ENCODE results near the gene NANOS3. TPM values are rescaled to one million over a fixed set of nuclear protein-coding genes. Genes with fewer than 3 reads are reported as not detected.

NANOS3 gene
- total RNA-seq, 1 experiment from 2014 or later = 1.2 TPM

DNA sequence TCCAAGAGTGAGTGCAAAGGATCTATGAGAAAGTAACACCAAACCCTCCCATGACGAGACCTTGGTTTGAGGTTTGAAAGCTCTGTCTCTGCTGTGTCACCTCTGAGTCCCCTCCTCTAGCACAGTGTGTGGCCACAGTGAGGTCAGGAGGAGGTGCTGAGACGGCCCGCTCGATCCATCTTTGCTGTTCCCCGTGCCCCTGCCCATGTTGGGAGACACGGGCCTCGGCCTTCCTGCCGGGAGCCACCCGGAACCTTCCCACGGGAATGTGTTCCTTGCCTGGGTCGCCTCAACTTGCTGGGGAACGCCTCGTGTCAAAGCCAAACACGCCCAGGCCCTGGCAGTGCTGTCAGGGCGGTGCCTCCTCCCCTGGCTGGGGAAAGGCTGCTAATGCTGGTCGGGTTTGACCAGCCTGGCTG lies 10.1 kb downstream of the NANOS3 start:
- Mint-ChIP-seq H3K9me3 (ENCODE audit: low read depth, unreplicated experiment) (no peaks in the 10 kb centered on the region), H3K4me3 (ENCODE audit: low read depth, unreplicated experiment) (no peak overlapping the region), H3K36me3 (ENCODE audit: insufficient read depth, unreplicated experiment) (no peaks in the 10 kb centered on the region), H3K27ac (ENCODE audit: unreplicated experiment) (no peak overlapping the region), H3K27me3 (ENCODE audit: unreplicated experiment) (no peaks in the 10 kb centered on the region), H3K4me1 (ENCODE audit: low read depth, unreplicated experiment) (no peaks in the 10 kb centered on the region)
- BruUV-seq (replicated peaks) = no TSS peak
- CTCF ChIA-PET = interaction anchor here (0.5 kb wide), 2 partner anchors 15 to 609 kb away, joined by 3 read pairs; no protein-coding TSS in a partner anchor
- intact Hi-C loops (cut with micrococcal nuclease; ENCODE audit: unreplicated experiment) = no loop called here
- TF ChIP-seq, protein P1, sequence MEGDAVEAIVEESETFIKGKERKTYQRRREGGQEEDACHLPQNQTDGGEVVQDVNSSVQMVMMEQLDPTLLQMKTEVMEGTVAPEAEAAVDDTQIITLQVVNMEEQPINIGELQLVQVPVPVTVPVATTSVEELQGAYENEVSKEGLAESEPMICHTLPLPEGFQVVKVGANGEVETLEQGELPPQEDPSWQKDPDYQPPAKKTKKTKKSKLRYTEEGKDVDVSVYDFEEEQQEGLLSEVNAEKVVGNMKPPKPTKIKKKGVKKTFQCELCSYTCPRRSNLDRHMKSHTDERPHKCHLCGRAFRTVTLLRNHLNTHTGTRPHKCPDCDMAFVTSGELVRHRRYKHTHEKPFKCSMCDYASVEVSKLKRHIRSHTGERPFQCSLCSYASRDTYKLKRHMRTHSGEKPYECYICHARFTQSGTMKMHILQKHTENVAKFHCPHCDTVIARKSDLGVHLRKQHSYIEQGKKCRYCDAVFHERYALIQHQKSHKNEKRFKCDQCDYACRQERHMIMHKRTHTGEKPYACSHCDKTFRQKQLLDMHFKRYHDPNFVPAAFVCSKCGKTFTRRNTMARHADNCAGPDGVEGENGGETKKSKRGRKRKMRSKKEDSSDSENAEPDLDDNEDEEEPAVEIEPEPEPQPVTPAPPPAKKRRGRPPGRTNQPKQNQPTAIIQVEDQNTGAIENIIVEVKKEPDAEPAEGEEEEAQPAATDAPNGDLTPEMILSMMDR (IDR thresholded peaks at IDR 0.05; ENCODE audit: unreplicated experiment) = no peak
- DNase-seq = no peak

DNA sequence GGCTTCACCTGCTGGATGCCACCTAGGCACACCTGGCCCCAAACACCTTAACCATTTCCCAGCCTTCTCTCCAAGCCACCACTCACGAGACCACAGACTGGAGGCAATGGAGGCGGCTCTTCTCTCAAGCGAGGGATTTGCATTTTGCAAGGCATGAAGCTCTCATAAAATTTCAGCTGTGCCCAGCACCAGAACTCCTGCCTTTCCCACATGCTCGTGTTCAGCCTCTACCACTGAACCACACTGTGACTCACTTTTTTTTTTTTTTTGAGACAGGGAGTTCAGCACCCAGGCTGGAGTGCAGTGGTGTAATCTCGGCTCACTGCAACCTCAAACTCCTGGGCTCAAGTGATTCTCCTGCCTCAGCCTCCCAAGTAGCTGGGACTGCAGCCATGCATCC lies 10.6 kb downstream of the NANOS3 start:
- H3K27ac Mint-ChIP-seq (ENCODE audit: unreplicated experiment) = no peak overlapping the region
- TF ChIP-seq, protein P1 (IDR thresholded peaks at IDR 0.05; ENCODE audit: unreplicated experiment) = no peak
- no peaks in the 10 kb centered on the region for H3K4me1 Mint-ChIP-seq (ENCODE audit: low read depth, unreplicated experiment)
- intact Hi-C loops (cut with micrococcal nuclease; ENCODE audit: unreplicated experiment) = no loop called here
- DNase-seq = no peak
- no TSS peak for BruUV-seq (replicated peaks)
- H3K27me3 Mint-ChIP-seq (ENCODE audit: unreplicated experiment) = no peaks in the 10 kb centered on the region
- H3K9me3 Mint-ChIP-seq (ENCODE audit: low read depth, unreplicated experiment) = no peaks in the 10 kb centered on the region
- no peak overlapping the region for H3K4me3 Mint-ChIP-seq (ENCODE audit: low read depth, unreplicated experiment)
- CTCF ChIA-PET = interaction anchor here (0.7 kb wide), 1 partner anchor 159 kb away, joined by 3 read pairs; no protein-coding TSS in a partner anchor
- no peaks in the 10 kb centered on the region for H3K36me3 Mint-ChIP-seq (ENCODE audit: insufficient read depth, unreplicated experiment)

DNA sequence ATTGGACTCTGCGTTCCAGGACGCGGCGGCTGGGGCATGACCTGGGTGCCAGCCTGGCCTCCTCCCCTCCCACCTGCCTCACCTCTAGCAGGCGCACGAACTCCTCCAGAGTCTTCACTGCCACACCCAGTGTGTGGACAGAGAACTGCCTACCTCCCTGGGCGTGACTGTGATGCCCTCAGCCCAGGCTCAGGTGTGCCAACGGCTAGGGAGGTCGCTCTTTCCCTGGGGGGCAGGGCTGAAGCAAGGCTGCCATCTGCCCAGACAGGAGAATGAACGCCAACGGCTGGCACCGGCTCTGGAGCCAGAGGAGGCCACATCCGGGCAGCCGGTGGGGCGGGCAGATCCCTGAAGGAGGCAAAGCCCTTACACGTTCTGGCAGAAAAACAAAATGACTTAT lies 11.3 kb downstream of the NANOS3 start:
- no peaks in the 10 kb centered on the region for H3K27me3 Mint-ChIP-seq (ENCODE audit: unreplicated experiment)
- no peaks in the 10 kb centered on the region for H3K4me1 Mint-ChIP-seq (ENCODE audit: low read depth, unreplicated experiment)
- H3K27ac Mint-ChIP-seq (ENCODE audit: unreplicated experiment) = no peak overlapping the region
- H3K9me3 Mint-ChIP-seq (ENCODE audit: low read depth, unreplicated experiment) = no peaks in the 10 kb centered on the region
- no TSS peak for BruUV-seq (replicated peaks)
- TF ChIP-seq, protein P1 (IDR thresholded peaks at IDR 0.05; ENCODE audit: unreplicated experiment) = no peak
- H3K36me3 Mint-ChIP-seq (ENCODE audit: insufficient read depth, unreplicated experiment) = no peaks in the 10 kb centered on the region
- no peak for DNase-seq
- CTCF ChIA-PET = interaction anchor here (0.7 kb wide), 1 partner anchor 159 kb away, joined by 3 read pairs; no protein-coding TSS in a partner anchor
- intact Hi-C loops (cut with micrococcal nuclease; ENCODE audit: unreplicated experiment) = no loop called here
- no peak overlapping the region for H3K4me3 Mint-ChIP-seq (ENCODE audit: low read depth, unreplicated experiment)

DNA sequence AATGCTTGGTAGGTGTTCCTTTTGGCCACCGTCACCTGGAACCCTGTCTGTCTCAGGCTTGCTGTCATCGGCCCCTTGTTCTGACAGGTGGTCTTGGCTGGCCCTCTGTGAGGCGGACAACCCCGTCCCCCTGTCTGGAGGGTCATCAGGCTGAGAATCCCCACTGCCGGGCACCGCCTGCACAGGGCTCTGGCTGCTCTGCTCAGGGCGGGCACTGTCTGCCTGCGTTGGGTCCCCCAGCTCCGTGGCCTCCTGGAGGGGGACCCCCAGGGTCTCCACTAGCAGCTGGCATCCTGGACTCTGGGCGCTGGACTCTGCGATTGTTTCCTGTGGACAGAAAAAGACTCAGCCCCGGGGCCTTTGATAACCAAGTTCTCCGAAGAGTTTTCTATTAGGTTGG lies 13.2 kb downstream of the NANOS3 start:
- TF ChIP-seq, protein P1 (IDR thresholded peaks at IDR 0.05; ENCODE audit: unreplicated experiment) = no peak
- Mint-ChIP-seq H3K27me3 (ENCODE audit: unreplicated experiment) (no peaks in the 10 kb centered on the region), H3K4me1 (ENCODE audit: low read depth, unreplicated experiment) (no peaks in the 10 kb centered on the region), H3K4me3 (ENCODE audit: low read depth, unreplicated experiment) (no peak overlapping the region), H3K36me3 (ENCODE audit: insufficient read depth, unreplicated experiment) (no peaks in the 10 kb centered on the region), H3K9me3 (ENCODE audit: low read depth, unreplicated experiment) (no peaks in the 10 kb centered on the region), H3K27ac (ENCODE audit: unreplicated experiment) (no peak overlapping the region)
- CTCF ChIA-PET = no interaction called here
- no TSS peak for BruUV-seq (replicated peaks)
- intact Hi-C loops (cut with micrococcal nuclease; ENCODE audit: unreplicated experiment) = no loop called here
- DNase-seq = no peak
